ENCODE measurements around the gene BMP10. TPM values are rescaled to one million over a fixed set of nuclear protein-coding genes. Genes with fewer than 3 reads are reported as not detected.
A peak's percentile ranks its signal among the peaks of the same experiment; 100 is the strongest.

Gene BMP10, protein sequence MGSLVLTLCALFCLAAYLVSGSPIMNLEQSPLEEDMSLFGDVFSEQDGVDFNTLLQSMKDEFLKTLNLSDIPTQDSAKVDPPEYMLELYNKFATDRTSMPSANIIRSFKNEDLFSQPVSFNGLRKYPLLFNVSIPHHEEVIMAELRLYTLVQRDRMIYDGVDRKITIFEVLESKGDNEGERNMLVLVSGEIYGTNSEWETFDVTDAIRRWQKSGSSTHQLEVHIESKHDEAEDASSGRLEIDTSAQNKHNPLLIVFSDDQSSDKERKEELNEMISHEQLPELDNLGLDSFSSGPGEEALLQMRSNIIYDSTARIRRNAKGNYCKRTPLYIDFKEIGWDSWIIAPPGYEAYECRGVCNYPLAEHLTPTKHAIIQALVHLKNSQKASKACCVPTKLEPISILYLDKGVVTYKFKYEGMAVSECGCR
- total RNA-seq = 0.19 TPM
- long read RNA-seq = 0 reads

DNA sequence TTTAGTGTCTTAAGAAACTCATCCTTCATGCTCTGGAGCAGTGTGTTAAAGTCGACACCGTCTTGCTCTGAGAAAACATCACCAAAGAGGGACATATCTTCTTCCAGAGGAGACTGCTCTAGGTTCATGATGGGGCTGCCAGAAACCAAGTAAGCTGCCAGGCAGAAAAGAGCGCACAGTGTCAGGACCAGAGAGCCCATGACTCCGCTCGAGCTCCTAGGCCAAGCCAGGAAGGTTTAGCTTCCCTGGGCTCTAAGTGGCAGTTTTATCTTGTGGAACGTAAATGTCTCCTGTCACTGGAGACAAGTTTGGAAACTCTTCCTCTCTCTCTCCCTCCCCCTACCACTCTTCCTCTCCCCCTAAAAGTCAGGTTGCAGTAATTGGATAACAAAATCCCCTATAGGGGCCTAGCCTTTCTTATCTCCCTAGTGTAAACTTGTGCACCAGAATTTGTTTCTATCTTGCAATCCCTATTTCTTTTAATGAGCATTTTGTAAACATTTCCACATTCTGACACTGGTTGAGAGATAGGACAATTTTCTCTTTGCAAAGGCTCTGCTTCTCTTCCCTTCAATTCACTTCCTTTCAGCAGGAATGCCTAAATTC, at the start of gene BMP10:
BMP10 (minus strand) TSS at position 239 of the 606 bp plus-strand sequence; CDS start at position 200, 39 bp downstream.
- TF ChIP-seq, protein P1, sequence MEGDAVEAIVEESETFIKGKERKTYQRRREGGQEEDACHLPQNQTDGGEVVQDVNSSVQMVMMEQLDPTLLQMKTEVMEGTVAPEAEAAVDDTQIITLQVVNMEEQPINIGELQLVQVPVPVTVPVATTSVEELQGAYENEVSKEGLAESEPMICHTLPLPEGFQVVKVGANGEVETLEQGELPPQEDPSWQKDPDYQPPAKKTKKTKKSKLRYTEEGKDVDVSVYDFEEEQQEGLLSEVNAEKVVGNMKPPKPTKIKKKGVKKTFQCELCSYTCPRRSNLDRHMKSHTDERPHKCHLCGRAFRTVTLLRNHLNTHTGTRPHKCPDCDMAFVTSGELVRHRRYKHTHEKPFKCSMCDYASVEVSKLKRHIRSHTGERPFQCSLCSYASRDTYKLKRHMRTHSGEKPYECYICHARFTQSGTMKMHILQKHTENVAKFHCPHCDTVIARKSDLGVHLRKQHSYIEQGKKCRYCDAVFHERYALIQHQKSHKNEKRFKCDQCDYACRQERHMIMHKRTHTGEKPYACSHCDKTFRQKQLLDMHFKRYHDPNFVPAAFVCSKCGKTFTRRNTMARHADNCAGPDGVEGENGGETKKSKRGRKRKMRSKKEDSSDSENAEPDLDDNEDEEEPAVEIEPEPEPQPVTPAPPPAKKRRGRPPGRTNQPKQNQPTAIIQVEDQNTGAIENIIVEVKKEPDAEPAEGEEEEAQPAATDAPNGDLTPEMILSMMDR (IDR thresholded peaks at IDR 0.05; ENCODE audit: borderline replicate concordance) = no peak
- H3K4me1 ChIP-seq = no peaks in the 10 kb centered on the region
- intact Hi-C loops (cut with micrococcal nuclease) = no loop called here
- no peaks in the 10 kb centered on the region for H3K9me3 ChIP-seq (replicated peaks)
- no peak for DNase-seq
- H3K4me3 ChIP-seq = no peak within 1 kb of the TSS
- no peak within 1 kb of the TSS for H3K27ac ChIP-seq (replicated peaks)
- H3K36me3 ChIP-seq = no peaks in the 10 kb centered on the region
- H3K27me3 ChIP-seq (ENCODE audit: low read depth) = peaks cover 99% of the 10 kb centered on the region

DNA sequence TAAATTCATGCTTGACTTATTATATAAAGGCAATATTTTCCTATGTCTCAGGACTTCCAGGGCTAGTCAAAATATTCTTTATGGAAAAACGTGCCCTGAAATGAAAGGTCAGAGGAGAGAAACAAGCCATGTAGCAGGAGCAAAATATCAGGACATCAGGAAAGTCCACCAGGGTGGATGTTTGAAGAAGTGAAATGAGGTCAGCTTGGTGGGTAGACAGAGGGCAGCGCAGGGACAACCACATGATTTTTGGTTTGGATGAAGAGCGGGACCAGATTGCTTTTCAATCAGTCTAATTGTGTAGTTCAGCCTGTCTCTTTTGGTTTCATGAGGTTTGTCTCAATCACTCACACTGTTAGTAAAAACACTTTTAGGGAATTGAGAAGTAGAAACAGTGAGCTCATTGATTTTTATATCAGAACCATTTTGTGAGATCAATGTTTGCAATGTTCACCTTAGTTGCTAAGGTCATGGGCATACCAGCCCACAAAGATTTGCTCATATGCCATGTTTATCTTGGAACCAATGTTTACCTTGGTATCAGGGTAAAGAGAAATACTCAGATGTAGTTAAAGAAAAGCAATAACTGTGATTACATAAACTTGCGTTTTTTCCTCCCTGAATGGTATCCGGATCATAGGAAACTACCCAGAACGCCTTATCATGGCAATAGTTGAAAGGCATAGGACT, 49.4 kb upstream of the BMP10 start:
- no peaks in the 10 kb centered on the region for H3K9me3 ChIP-seq (replicated peaks)
- DNase-seq = no peak
- H3K27ac ChIP-seq (replicated peaks) = no peak overlapping the region
- intact Hi-C loops (cut with micrococcal nuclease) = loop anchor here (10.0 kb wide), 1 partner anchor 456 kb away; the partner anchor contains the start of genes APLF and FBXO48
- H3K4me3 ChIP-seq = no peak overlapping the region
- peaks cover 25% of the 10 kb centered on the region for H3K27me3 ChIP-seq (ENCODE audit: low read depth)
- H3K36me3 ChIP-seq = no peaks in the 10 kb centered on the region
- no peaks in the 10 kb centered on the region for H3K4me1 ChIP-seq
- TF ChIP-seq, protein P1 (IDR thresholded peaks at IDR 0.05; ENCODE audit: borderline replicate concordance) = no peak

DNA sequence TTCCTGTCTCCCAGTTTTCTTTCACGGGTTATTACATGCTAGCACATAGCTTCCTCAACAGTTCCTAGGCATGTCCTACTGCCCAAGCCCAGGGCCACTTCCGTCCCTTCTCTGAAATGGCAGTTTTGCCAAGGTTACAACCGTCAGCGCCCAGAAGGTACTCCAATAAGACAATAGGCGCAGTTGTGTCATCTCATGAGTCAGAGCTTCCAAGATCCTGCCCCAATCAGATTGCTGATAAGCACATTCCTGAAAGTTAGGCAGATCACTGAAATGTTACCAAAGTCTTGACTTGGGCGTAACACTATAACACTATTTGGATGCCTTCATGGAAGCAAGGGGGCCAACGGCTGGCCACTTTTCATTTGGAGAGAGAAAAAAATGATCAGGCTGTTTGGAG, 47.3 kb upstream of the BMP10 start:
- intact Hi-C loops (cut with micrococcal nuclease) = loop anchor here (10.0 kb wide), 1 partner anchor 424 kb away; no protein-coding TSS in a partner anchor

DNA sequence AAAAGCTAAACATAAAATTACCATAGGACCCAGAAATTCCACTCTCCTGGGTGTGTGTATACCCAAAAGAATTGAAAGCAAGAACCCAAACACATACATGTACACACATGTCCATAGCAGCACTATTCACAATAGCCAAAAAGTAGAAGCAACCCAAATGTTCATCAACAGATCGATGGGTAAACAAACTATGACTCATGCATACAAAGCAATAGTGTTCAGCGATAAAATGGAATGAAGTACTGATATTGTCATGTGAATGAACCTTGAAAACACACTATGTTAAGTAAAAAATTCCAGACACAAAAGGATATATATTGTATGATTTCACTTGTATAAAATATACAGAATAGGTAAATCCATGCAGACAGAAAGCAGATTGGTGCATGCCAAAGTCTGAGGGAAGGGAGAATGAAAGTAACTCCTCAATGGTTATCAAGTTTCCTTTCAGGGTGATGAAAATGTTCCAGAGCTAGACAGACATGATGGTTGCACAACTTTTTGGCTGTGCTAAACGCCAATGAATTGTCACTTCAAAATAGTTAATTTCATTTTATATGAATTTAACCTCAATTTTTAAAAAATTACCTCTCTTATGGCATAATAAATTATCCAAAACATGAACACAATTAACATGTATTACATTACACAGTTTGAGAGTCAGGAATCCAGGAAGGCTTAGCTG, 46.0 kb upstream of the BMP10 start:
- no peak overlapping the region for H3K4me3 ChIP-seq
- H3K36me3 ChIP-seq = no peaks in the 10 kb centered on the region
- H3K27me3 ChIP-seq (ENCODE audit: low read depth) = peaks cover 13% of the 10 kb centered on the region
- H3K4me1 ChIP-seq = no peaks in the 10 kb centered on the region
- H3K9me3 ChIP-seq (replicated peaks) = no peaks in the 10 kb centered on the region
- TF ChIP-seq, protein P1 (IDR thresholded peaks at IDR 0.05; ENCODE audit: borderline replicate concordance) = no peak
- intact Hi-C loops (cut with micrococcal nuclease) = loop anchor here (10.0 kb wide), 1 partner anchor 422 kb away; no protein-coding TSS in a partner anchor
- DNase-seq = no peak
- no peak overlapping the region for H3K27ac ChIP-seq (replicated peaks)

More for the DNA sequence above, 47.3 kb upstream of the BMP10 start:
- H3K36me3 ChIP-seq = no peaks in the 10 kb centered on the region
- H3K27ac ChIP-seq (replicated peaks) = no peak overlapping the region
- no peaks in the 10 kb centered on the region for H3K9me3 ChIP-seq (replicated peaks)
- no peaks in the 10 kb centered on the region for H3K4me1 ChIP-seq
- no peak for DNase-seq
- TF ChIP-seq, protein P1 (IDR thresholded peaks at IDR 0.05; ENCODE audit: borderline replicate concordance) = no peak
- H3K4me3 ChIP-seq = no peak overlapping the region
- peaks cover 17% of the 10 kb centered on the region for H3K27me3 ChIP-seq (ENCODE audit: low read depth)

DNA sequence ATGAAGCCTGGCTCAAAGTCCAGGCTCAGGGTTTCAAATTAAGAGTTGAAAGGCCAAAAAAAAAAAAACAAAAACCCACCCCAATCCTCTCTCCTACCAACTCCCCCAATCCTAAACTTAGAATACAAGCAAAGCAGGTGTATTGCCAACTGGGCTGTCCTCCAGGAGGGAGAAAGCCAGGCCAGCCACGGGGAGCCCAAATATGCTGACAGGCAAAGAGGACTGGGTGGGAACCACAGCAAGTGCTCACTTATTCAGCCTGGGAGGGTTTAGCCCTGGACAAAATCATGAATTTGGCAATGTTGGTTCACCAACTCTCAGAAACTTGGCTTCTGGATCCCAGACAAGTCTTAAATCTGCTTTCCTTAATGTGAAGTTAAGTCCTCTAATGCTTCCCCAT, 45.0 kb upstream of the BMP10 start:
- TF ChIP-seq, protein P1 (IDR thresholded peaks at IDR 0.05; ENCODE audit: borderline replicate concordance) = no peak
- Histone ChIP-seq H3K27me3 (ENCODE audit: low read depth) (peaks cover 21% of the 10 kb centered on the region), H3K9me3 (replicated peaks) (no peaks in the 10 kb centered on the region), H3K4me1 (no peaks in the 10 kb centered on the region), H3K4me3 (no peak overlapping the region), H3K27ac (replicated peaks) (no peak overlapping the region), H3K36me3 (no peaks in the 10 kb centered on the region)
- peak; percentile 22 for DNase-seq
- intact Hi-C loops (cut with micrococcal nuclease) = loop anchor here (10.0 kb wide), 1 partner anchor 421 kb away; no protein-coding TSS in a partner anchor
